GM08714 (cell line): ENCODE data around the gene HDAC4.

Experiments used
- H3K4me3 ChIP-seq: fragments of 200-500 bp; sonication (Bioruptor generic); 2 replicates; pipeline ENCODE4 v1.5.1; 2014; ENCODE audit warnings: mild to moderate bottlenecking, low read length, inconsistent platforms
- ZNF274 ChIP-seq: IDR thresholded peaks from 2 replicates; pipeline ENCODE4 v1.6.1; 2012; ENCODE audit warnings: mild to moderate bottlenecking, low read depth, low read length

HDAC4 gene

DNA sequence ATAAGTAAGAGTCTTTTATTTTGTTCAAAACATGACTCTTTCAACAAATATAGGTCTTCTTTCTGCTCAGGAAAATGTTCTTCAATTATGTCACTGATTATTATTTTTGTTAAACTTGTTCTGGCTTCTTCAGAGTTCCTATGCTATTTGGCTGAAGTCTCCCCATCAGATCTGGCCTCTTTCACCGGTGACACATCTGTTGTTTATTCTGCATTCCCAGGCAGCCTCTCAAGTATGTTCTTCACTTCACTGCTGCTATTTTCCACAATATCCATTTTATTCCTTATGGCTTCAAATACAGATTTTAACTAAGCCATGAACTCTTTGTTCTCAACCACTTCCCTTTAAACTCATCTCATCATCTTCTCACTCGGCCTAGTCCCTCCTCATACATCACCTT, 45.7 kb downstream of the HDAC4 start:
- no peak for TF ChIP-seq ZNF274
- H3K4me3 ChIP-seq = no peak overlapping the region

DNA sequence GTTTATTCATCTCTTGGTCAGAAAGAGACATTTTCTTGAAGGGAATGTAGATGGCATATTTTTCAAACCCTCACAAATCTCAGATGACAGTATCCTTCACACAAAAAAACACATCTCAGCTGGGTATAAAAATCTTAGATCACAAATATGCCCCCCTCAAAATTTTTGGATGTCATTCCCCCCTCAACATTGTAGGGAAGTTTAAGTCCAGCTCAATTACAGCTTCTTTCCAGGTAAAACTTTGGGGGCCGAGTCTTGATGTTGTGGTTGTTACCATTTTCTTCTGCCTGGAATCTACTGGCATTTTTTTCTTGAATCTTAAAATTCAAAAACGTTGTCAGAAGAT, 46.1 kb downstream of the HDAC4 start:
- TF ChIP-seq ZNF274 = no peak
- H3K4me3 ChIP-seq = no peak overlapping the region

DNA sequence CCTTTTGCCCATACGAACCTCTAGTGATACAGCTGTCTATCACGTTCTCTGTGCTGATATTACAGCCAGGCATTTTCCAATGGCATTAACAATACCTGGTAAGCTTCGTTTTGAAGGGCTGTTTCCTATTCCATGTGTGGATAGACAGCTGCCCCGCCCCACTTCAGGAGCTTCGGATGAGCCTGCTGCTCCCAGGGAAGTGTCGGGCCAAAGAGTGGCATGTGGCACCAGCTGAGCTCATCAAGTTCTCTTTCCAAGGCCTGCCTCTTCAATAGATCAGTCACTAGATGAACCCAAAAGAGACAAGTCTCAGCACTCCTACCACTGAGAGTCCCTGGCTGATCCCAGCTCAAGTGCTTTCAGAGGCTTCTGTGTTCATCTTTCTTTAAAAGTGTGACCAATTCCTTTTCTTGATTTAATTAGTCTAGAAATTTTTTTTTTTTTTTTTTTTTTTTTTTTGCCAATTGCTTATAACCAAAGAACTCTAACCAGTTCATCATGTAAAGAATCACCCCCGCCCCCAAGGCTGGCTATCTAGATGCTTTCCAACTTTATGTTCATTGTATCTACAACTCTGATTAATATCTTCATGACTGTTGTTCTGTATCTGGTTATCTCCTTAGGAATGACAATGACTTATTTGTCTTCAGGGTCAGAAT, 46.6 kb downstream of the HDAC4 start:
- no peak overlapping the region for H3K4me3 ChIP-seq
- no peak for TF ChIP-seq ZNF274

DNA sequence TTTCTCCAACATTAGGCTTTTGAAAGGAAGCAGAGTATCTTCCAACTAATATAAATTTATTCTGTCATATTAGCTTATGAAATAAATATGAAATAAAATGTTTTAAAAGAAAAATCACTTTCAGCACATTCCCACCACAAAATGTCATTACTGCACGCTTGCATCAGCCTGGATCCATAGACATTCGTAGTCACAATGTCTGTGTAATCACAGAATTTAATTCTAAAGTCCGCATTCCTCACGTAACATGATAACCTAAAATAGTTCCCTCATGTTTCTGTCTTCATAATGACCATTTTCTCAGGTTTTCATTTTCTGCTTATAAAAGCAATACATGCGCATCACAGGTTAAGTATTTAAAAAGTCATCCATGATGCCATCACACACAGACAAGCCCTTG, 47.1 kb downstream of the HDAC4 start:
- no peak for TF ChIP-seq ZNF274
- H3K4me3 ChIP-seq = no peak overlapping the region

DNA sequence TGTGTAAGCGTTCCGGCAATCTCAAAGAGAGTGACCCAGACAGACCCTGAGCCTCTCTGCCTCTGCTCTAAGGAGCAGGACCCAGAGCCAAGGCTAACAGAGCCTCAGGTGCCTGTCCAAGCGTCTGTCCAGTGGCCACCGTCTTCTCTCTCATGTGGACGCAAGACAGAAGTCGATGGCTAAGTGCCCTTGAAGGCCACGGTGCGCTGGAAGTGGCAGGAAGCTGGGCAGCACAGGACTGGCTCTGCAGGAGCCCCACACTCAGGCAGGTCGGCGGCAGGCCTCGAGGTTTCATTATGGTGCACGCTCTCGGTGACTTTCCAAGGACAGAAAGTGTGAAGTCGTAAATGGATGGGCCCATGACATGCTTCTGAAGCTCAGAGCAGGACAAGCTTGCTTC, 49.1 kb downstream of the HDAC4 start:
- TF ChIP-seq ZNF274 = no peak
- H3K4me3 ChIP-seq = no peak overlapping the region

DNA sequence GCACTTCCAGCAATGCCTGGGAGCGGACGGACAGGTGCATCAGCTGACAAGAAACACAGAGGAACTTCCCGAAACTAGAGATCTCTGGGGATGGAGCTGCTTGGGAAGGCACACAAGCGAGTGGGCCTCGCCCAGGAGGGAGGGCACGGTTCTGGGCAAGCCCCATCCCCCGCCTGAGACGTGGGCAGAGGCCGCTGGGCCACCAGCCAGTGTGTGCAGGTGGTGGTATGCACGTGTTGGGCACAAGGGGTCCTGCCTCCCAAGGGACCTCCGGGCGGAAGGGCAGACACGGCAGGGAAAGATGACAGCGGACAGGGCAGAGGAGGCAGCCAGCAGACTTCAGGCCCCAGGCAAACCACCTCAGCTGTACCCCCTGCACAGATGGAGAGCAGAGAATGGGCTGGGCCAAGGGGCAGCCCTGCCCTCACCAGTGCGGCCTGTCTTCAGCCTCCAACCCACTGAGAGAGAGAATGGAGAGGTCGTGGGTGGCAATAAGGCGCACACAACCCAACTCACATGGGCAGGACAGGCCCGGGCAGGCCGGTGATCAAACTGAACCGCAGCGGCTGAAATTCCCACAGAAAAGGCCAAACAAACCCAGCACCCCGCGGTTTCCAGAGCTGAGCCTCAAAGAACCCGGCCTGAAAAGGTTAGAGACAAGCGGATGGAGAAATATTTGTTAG, 51.2 kb downstream of the HDAC4 start:
- H3K4me3 ChIP-seq = no peak overlapping the region
- TF ChIP-seq ZNF274 = no peak

DNA sequence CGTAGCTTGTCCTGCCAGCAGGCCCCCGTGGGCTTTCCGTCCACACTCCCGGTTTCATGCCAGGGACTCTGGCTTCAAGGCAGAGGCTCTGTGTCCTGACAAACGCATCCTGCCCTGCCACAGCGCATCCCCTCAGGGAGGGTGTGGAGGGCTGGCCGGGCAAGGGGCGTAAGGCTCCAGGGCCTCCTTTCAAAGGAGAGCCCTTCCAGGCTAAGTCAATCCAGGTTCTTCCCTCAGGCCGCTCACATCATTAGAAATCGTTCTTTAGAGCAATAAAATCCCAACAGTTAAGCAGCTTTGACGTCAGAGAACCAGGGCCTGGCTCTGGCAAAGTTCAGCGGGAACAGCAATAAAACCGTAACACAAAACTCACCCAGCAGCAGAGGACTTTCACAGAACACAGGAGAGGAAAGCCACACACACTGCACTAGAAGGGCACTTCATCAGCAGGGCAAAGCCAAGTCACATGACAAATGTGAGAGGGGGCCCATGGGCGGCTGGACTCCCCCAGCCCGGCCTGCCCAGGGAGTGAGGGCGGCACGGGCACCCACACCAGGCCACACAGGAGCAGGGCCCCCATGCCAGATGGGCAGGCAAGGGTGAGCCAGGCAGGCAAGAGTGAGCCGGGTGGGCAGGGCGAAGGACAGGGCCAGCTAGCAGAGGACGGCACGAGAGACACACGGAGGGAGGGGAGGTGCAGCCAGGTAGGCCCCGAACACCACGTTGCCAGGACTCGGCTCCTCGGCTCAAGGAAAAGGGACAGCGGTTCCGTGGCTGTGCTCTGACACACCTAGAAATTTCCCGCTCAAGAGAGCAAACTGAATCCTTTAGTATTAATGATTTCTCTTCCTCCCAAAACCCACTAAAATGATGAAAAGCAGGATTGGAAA, 52.0 kb downstream of the HDAC4 start:
- no peak for TF ChIP-seq ZNF274
- no peak overlapping the region for H3K4me3 ChIP-seq

DNA sequence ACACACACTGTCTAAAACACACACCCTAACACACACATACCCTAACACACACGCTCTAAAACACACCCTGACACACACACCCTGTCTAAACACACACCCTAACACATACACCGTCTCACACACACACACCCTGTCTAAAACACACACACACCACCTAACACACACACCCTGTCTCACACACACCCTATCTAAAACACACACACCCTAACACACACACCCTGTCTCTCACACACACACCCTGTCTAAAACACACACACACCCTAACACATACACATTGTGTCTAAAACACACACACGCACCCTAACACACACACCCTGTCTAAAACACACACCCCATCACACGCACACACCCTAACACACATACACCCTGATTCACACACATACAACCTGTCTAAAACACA, 54.1 kb downstream of the HDAC4 start:
- TF ChIP-seq ZNF274 = no peak
- no peak overlapping the region for H3K4me3 ChIP-seq

DNA sequence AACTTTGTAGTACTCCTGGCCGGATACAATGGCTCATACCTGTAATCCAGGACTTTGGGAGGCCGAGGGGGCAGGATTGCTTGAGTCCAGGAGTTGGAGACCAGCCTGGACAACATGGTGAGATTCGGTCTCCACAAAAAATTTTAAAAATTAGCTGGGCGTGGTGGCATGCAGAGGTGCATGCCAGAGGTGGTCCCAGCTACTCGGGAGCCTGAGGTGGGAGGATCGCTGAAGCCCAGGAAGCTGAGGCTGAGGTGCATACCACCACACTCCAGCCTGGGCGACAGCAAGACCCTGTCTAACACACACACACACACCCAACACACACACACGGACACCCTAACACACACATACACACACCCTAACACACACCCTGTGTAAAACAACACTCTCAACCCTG, 55.6 kb downstream of the HDAC4 start:
- H3K4me3 ChIP-seq = no peak overlapping the region
- TF ChIP-seq ZNF274 = no peak

DNA sequence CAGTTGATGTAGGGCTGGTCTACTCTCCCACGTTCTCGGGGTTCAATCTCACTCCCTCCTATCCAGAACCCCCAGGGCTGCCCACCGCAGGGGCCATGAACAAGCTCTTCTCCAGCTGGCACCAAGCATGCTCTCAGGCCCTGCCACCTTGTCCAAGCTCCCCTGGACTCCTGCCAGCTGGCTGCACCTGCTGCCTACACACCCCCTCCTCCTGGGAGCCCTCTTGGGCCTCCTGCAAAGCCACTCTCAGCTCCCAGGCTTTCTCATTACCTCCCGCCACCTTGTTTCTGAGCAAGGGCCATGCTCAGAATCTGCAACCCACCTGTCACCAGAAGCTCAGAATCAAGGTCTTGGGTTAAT, 56.0 kb downstream of the HDAC4 start:
- no peak for TF ChIP-seq ZNF274
- H3K4me3 ChIP-seq = no peak overlapping the region

DNA sequence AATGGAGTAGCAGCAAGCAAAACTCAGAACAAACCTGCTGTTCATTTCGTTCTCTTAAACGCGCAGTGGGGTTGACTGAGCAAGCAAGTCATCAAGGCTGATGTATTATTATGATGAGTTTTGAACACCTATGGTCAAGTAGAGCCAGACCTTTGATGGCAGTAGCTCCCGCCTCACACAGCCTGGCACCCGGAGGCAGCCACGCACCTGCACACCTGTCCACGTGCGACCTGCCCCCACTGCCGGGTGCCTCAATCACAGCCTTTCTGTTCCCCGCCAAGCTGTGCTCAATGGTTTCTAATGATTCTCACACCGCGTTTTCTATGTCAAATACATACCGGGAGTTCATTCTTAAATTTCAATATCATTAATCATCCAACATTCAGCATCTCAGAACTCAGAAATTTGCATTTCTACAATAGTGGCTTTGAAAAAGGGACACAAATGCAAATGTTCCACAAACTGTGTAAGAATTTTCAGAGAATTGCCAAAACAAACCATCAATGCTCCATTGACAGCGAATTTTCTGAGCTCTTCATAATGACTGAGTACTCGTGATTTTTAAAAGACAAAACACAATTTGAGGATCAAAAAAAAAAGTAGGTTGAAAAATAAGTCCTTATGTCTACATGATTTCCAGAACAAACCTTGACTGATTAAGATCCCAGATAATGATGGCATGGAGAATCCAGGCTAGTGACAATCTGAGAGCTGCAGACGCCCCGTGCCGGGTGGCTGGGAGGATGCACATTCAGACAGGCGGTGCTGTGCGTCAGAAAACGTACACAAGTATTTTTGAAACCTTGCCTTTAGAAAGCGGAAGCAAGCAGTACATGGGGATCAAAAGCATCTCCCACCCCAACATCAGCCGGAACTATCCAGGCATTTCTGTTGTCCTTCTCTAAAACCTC, 56.6 kb downstream of the HDAC4 start:
- no peak for TF ChIP-seq ZNF274

DNA sequence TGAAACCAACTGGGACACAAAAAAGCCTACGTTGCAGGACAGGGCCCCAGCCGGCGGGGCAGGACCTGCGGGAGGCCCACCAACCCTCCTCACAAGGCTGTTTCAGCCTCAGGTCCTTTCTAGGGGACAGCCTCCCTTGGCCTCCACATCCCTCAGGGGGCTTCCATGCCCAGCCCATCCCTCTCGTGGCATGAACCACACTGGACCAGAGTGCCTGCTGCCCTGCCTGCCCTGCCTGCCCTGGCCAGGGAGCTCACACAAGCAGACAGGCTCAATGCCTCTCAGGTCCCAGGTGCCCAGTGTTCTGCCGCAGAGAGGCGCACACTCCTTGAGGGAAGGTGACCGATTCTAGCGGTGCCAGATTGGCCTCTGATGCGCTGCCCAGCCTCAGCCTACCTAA, 57.4 kb downstream of the HDAC4 start:
- TF ChIP-seq ZNF274 = no peak

More for the DNA sequence above, 56.6 kb downstream of the HDAC4 start:
- no peak overlapping the region for H3K4me3 ChIP-seq

DNA sequence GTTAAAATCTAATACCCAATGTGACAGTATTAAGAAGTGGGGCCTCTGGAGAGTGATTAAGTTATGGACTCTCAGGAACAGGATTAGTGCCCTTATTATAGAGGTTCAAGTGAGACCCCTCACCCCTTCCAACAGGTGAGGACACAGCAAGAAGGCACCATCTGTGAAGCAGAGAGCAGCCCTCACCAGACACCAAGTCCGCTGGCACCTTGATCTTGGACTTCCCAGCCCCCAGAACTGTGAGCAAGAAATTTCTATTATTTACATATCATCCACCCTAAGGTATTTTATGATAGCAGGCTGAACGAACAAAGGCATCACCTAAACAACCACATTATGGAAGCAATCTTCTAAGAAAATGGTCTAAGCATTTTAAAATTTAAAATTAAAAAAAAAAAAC, 59.0 kb downstream of the HDAC4 start:
- H3K4me3 ChIP-seq = no peak overlapping the region
- no peak for TF ChIP-seq ZNF274

More for the DNA sequence above, 57.4 kb downstream of the HDAC4 start:
- H3K4me3 ChIP-seq = no peak overlapping the region

DNA sequence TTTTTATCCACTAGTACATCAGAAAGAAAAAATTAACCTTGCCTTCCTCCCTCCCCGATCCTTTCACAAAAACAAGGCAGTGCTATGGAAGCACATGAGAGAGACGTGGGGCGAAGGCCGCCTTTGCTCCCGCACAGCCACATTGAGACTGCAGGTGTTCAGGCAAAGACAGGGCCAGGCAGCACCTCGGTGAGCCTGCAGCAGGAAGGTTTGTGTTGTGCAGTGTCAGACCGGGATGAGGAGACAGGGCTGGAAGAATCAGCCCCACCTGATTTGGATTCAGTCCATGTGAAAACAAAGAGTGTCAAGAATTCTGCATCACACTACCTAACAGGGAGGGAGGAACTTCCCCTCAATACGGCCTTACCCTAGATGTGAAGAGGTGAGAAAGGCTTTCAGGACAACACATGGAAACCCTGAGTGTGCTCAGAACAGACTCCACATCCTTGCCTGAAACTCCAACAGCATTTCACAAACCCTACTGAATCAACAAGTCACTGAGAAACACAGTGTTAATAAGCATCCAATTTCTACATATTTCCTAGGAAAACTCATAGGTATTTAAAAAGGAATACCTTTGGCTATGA, 59.6 kb downstream of the HDAC4 start:
- TF ChIP-seq ZNF274 = no peak
- H3K4me3 ChIP-seq = no peak overlapping the region
